SH-SY5Y (cell line): Measurements from ENCODE around the gene PTPN14.

Experiments
- GATA2 ChIP-seq: IDR thresholded peaks from 2 replicates; pipeline ENCODE4 v1.6.1; 2011; ENCODE audit warnings: mild to moderate bottlenecking, low read depth, low read length
- GATA3 ChIP-seq: IDR thresholded peaks from 2 replicates; pipeline ENCODE4 v1.6.1; 2011; ENCODE audit warnings: low read depth, mild to moderate bottlenecking, low read length, moderate library complexity

PTPN14 gene

GRCh38 chr1:214342525-214342924, 208.9 kb downstream of the PTPN14 start:
- TF ChIP-seq GATA3, result no peak
- TF ChIP-seq GATA2, result no peak

GRCh38 chr1:214341932-214342331, 209.5 kb downstream of the PTPN14 start:
- TF ChIP-seq GATA3, result no peak

DNA sequence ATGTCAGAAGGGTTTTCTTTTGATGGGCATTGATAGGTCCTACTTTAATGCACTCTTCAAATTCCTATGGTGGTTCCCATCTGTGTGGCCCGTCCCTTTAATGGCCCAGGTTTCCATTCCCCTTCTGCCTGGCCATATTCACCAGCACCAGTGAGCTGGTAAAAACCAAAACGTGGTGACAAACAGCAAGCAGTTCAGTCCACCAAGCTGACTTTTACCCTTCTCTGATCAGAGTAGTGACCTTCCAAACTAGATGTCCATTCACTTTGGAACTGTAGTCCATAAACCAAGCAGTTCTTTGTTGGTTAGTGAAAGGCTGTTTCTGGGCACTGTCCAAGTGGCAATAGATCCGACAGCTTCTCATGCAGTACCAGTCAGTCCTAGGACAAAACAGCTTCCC, 209.9 kb downstream of the PTPN14 start:
- TF ChIP-seq GATA3 (no peak), GATA2 (no peak)

DNA sequence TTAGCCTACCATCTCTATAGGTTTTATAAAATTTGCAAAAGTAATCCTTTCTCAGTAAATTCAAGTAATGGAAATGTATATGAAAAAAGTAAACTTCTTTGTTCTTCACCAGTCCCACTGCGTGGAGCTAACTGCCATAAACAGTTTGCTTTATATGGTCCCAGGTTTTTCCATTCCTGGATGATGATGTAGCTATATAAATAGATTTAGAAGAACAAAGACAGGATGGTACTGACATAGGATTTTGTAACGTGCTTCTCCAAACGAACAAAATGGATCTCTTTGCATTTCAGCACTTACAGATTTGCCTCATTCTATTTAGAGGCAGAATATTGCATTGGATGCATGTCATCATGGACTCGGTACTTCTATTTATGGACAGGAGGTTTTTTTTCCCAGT, 213.2 kb downstream of the PTPN14 start:
- TF ChIP-seq GATA2, result no peak
- TF ChIP-seq GATA3, result no peak

DNA sequence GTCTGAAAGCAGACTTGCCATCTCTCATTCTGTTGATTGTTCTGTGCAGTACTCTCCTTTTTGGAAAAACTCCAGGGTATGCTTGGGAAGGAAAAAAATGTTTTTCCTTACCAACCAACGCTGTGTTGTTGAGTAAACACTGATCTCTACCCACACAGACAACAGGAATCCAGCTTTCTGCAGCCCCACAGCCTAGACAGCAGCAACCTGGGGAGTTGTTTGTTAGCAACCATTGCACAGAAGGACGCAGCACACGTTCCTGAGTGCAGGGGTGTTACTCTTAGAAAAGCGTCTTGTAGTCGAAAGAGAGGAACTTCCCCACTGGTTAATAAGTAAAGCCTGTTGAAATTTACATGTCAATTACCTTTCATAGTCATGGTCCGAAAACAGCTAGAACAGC, 213.9 kb downstream of the PTPN14 start:
- TF ChIP-seq GATA3, result no peak
- TF ChIP-seq GATA2, result no peak

DNA sequence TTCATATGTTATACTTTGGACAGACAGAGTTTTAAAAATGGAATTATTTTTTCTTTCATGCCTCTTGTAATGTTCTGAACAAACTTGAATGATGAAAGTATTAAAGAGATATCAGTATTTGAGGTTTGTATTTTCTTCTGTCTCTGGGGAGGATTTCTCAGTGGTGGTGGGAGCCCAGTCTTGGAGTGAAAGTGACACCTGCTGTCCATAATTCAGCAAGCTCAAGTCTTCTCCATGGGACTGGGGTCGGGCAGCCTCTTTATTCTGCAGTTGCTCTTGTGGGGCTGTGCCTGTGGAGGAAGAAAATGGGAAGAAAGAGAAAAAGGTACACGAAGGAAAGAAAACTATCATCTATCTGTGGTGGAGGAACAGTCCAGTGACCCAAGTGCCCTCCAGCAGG, 214.4 kb downstream of the PTPN14 start:
- no peak for TF ChIP-seq GATA3
- no peak for TF ChIP-seq GATA2

- TF ChIP-seq GATA3 (no peak), GATA2 (no peak)
These were observed 215.8 kb downstream of the PTPN14 start for GRCh38 chr1:214335567-214335966.

DNA sequence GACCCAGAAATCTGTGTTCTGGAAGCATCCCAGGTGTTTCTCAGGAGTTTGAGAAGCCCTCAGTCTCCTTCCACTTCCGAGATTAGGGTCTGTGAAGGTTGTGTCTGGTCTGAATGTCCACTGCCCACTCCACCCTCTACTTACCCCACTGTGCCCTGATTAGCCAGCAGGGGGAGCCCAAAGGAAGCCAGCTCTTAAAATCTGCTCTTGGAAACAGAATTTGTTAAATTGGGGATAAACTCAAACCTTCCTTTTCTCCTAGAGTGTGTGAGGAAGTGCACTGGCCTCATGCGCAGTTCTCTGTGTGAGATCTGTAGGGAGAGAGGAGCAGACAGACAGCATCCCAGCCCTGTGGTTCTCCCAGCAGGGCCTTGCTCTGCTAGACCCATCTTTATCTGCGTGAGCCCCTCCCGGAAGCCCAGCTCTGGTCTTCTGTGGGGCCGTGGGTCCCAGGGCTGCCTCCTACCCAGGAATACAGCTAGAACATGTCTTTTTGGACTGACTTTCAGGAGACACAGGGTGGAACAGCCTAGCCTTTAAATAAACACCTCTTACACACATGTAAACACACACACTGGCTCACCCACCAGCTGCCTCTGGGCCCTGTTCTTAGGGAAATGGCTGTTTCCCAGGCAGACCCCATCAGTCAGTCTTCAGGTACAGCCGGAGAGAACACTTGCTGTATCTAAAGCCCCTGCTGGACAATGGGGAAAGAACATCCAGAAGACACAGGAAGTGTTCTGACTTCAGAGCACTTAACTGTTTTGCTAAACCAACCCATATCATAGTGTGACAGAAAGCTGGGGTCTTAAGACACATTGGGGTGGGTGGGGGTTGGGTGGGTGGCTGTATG, 218.2 kb downstream of the PTPN14 start:
- TF ChIP-seq GATA2, result no peak

GRCh38 chr1:214331827-214332423, 219.5 kb downstream of the PTPN14 start:
- TF ChIP-seq GATA2, result no peak
- TF ChIP-seq GATA3, result no peak

GRCh38 chr1:214331180-214331579, 220.2 kb downstream of the PTPN14 start:
- TF ChIP-seq GATA3 (no peak), GATA2 (no peak)

DNA sequence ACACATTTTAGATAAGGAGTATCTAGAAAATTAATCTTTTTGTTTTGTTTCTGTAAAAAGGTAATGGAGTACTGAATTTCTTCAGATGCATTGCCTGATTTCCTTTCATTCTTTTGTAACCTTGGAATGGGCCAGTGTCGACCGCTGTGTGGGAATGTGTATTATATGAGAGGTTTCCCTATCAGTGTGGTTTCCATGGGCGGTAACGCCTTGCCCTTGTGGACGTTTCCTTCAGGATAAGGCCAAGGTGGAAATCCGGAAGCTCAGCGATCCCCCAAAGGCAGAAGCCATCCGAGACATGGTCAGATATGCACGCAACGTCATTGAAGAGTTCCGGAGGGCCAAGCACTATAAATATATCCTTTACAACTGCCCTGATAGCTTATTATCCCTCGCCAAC, 220.7 kb downstream of the PTPN14 start:
- TF ChIP-seq GATA3 (no peak), GATA2 (no peak)

- TF ChIP-seq GATA2, result no peak
- no peak for TF ChIP-seq GATA3
These were observed 221.2 kb downstream of the PTPN14 start for GRCh38 chr1:214330222-214330621.

GRCh38 chr1:214329470-214330220, 221.8 kb downstream of the PTPN14 start:
- TF ChIP-seq GATA2, result no peak

- TF ChIP-seq GATA2 (no peak), GATA3 (no peak)
These were observed 222.5 kb downstream of the PTPN14 start for GRCh38 chr1:214328770-214329469.
